H1 (cell line): ENCODE measurements around the gene PRKCZ. TPM values are rescaled to one million over a fixed set of nuclear protein-coding genes. Genes with fewer than 3 reads are reported as not detected.

Experiments
- POLR2AphosphoS5 ChIP-seq: IDR thresholded peaks from 2 replicates; pipeline ENCODE4 v1.6.1; 2011; ENCODE audit warnings: low read depth, low read length
- SP2 ChIP-seq: IDR thresholded peaks from 2 replicates; pipeline ENCODE4 v1.6.1; 2012; ENCODE audit warnings: mild to moderate bottlenecking, low read length, inconsistent platforms
- polyA plus RNA-seq, 7 experiments: library from polyadenylated mRNA; depleted of rRNA in 3 of 7; stranded (reverse) in 5 of 7; unstranded in 2 of 7; fragments of >200 nt in 5 of 7; fragments of 200-250 nt in 2 of 7; gene quantifications; 1 replicate in 5 of 7; 2 replicates in 1 of 7; 4 replicates in 1 of 7; pipeline versions ENCODE4 v1.2.1 to v1.2.3, GENCODE V29; 2011 to 2013; ENCODE audit warnings: missing spikeins in 2 of 7, mixed read lengths in 2 of 7
- total RNA-seq: library from RNA; stranded (reverse); fragmentation: NEBNext Ultra II Directional; extraction: Animal tissue kit (Norgen Biotek cat#: 25700); gene quantifications from 2 replicates; pipeline ENCODE4 v1.2.1, GENCODE V29; 2021

PRKCZ gene
- total and polyA plus RNA-seq, 2 of the 8 experiments (the other 6 are each of a cell fraction or from before 2014, with no cell fraction given): 37.4 to 45.1 TPM

DNA sequence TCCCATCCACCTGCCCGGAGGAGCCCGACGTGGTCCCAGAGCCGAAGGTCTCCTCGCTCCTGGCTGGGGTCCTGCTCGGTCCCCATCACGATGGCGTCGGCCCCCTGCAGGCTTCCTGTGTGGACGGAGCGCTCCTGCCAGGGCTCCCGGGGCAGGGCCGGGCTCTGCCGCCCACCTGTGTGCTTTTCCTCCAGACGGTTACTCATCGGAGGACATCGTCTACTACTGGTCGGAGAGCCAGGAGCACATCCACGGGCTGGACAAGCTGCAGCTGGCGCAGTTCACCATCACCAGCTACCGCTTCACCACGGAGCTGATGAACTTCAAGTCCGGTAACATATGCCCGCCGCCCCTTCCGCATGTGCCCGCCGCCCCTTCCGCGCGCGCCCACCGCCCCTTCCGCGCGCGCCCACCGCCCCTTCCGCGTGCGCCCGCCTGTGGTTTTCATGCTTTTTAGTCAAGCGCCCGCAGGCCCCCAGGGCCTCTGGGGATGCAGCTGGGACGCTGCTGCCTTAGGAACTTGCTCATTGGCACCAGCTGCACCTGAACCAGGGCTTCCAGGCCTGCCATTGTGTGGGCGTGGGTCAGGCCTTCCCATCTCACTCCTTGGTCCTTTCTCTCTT lies 22.1 kb upstream of the PRKCZ start (continued):
- no peak for TF ChIP-seq SP2
- TF ChIP-seq POLR2AphosphoS5: no peak
